ENCODE results near the gene UNKL. TPM values are rescaled to one million over a fixed set of nuclear protein-coding genes. Genes with fewer than 3 reads are reported as not detected.
"Not testable (repeated sequence)": the region's sequence is repeated elsewhere in the genome, so short reads cannot be mapped to it uniquely, and the experiment has no call there.

Gene UNKL
- total and polyA plus RNA-seq, 4 donors: 7.9 to 31.2 (median 16.9) TPM

- no peak for TF ChIP-seq CTCF (IDR thresholded peaks at IDR 0.05; ENCODE audit: control extremely low read depth, extremely low read depth)
- Histone ChIP-seq H3K27me3 (ENCODE audit: control insufficient read depth in 3 of 3, insufficient read depth in 3 of 3, low read length in 2 of 3) (no peaks in the 10 kb centered on the region), H3K9me3 (ENCODE audit: control insufficient read depth in 4 of 4, insufficient read depth in 3 of 4, low read length in 3 of 4) (no peaks in the 10 kb centered on the region), H3K27ac (ENCODE audit: low read depth in 1 of 2, low read length in 1 of 2) (no peak overlapping the region), H3K4me1 (ENCODE audit: control insufficient read depth in 5 of 5, insufficient read depth in 5 of 5, low read length in 5 of 5) (no peaks in the 10 kb centered on the region), H3K4me3 (no peak overlapping the region), H3K9ac (ENCODE audit: insufficient read depth in 1 of 2, low read length in 2 of 2) (no peak overlapping the region), H3K36me3 (ENCODE audit: control insufficient read depth in 4 of 4, insufficient read depth in 4 of 4, low read length in 4 of 4) (peaks cover 0 to 14% (median 0%) of the 10 kb centered on the region in 4 donors)
- DNase-seq (peak in 1 of 3 donors; percentile 13), ATAC-seq (ENCODE audit: insufficient read depth, low FRiP score) (no peak)
- WGBS, 2 donors: 67 to 82% methylated on average over 22 of the region's 22 CpGs
Measured at GRCh38 chr16:1441391-1441829, 26.9 kb upstream of the UNKL start.

- not testable (repeated sequence) for H3K27ac ChIP-seq (ENCODE audit: low read depth in 1 of 2, low read length in 1 of 2); H3K36me3 ChIP-seq (ENCODE audit: control insufficient read depth in 4 of 4, insufficient read depth in 4 of 4, low read length in 4 of 4); H3K4me1 ChIP-seq (ENCODE audit: control insufficient read depth in 5 of 5, insufficient read depth in 5 of 5, low read length in 5 of 5); H3K9me3 ChIP-seq (ENCODE audit: control insufficient read depth in 4 of 4, insufficient read depth in 3 of 4, low read length in 3 of 4); DNase-seq; H3K4me3 ChIP-seq; ATAC-seq (ENCODE audit: insufficient read depth, low FRiP score); H3K9ac ChIP-seq (ENCODE audit: insufficient read depth in 1 of 2, low read length in 2 of 2); H3K27me3 ChIP-seq (ENCODE audit: control insufficient read depth in 3 of 3, insufficient read depth in 3 of 3, low read length in 2 of 3)
- 96% methylated on average over 4 of the region's 4 CpGs for WGBS, 2 donors
Measured at GRCh38 chr16:1439699-1440074, 25.2 kb upstream of the UNKL start.

- H3K4me3 ChIP-seq: no peak overlapping the region
- TF ChIP-seq CTCF (IDR thresholded peaks at IDR 0.05; ENCODE audit: control extremely low read depth, extremely low read depth): no peak
- WGBS, 2 donors: 83 to 92% methylated on average over 26 to 27 of the region's 27 CpGs
- DNase-seq (peak in 1 of 3 donors; percentile 13), ATAC-seq (ENCODE audit: insufficient read depth, low FRiP score) (no peak)
- peaks cover 0 to 3% (median 0%) of the 10 kb centered on the region in 5 donors for H3K4me1 ChIP-seq (ENCODE audit: control insufficient read depth in 5 of 5, insufficient read depth in 5 of 5, low read length in 5 of 5)
- H3K36me3 ChIP-seq (ENCODE audit: control insufficient read depth in 4 of 4, insufficient read depth in 4 of 4, low read length in 4 of 4): no peaks in the 10 kb centered on the region
- no peak overlapping the region for H3K9ac ChIP-seq (ENCODE audit: insufficient read depth in 1 of 2, low read length in 2 of 2)
- H3K27ac ChIP-seq (ENCODE audit: low read depth in 1 of 2, low read length in 1 of 2): no peak overlapping the region
- no peaks in the 10 kb centered on the region for H3K9me3 ChIP-seq (ENCODE audit: control insufficient read depth in 4 of 4, insufficient read depth in 3 of 4, low read length in 3 of 4)
- H3K27me3 ChIP-seq (ENCODE audit: control insufficient read depth in 3 of 3, insufficient read depth in 3 of 3, low read length in 2 of 3): no peaks in the 10 kb centered on the region
Measured at GRCh38 chr16:1439058-1439698, 24.7 kb upstream of the UNKL start.

- ATAC-seq (ENCODE audit: insufficient read depth, low FRiP score) (no peak), DNase-seq (peak in 1 of 3 donors; percentile 18)
- Histone ChIP-seq H3K27me3 (ENCODE audit: control insufficient read depth in 3 of 3, insufficient read depth in 3 of 3, low read length in 2 of 3) (no peaks in the 10 kb centered on the region), H3K4me3 (no peak overlapping the region), H3K9me3 (ENCODE audit: control insufficient read depth in 4 of 4, insufficient read depth in 3 of 4, low read length in 3 of 4) (no peaks in the 10 kb centered on the region), H3K4me1 (ENCODE audit: control insufficient read depth in 5 of 5, insufficient read depth in 5 of 5, low read length in 5 of 5) (peaks cover 0 to 8% (median 0%) of the 10 kb centered on the region in 5 donors), H3K36me3 (ENCODE audit: control insufficient read depth in 4 of 4, insufficient read depth in 4 of 4, low read length in 4 of 4) (no peaks in the 10 kb centered on the region), H3K9ac (ENCODE audit: insufficient read depth in 1 of 2, low read length in 2 of 2) (no peak overlapping the region), H3K27ac (ENCODE audit: low read depth in 1 of 2, low read length in 1 of 2) (no peak overlapping the region)
- WGBS, 2 donors: 72 to 80% methylated on average over 33 to 35 of the region's 35 CpGs
- TF ChIP-seq CTCF (IDR thresholded peaks at IDR 0.05; ENCODE audit: control extremely low read depth, extremely low read depth): no peak
Measured at GRCh38 chr16:1438229-1439057, 23.9 kb upstream of the UNKL start.
